NCI-H446 (cell line): Measurements from ENCODE around the gene ITGAL.

ENCODE experiments used
- DNase-seq, 2 experiments: peaks; one replicate each; lab custom pipeline; 2025; lab: John Stamatoyannopoulos, UW

ITGAL gene

DNA sequence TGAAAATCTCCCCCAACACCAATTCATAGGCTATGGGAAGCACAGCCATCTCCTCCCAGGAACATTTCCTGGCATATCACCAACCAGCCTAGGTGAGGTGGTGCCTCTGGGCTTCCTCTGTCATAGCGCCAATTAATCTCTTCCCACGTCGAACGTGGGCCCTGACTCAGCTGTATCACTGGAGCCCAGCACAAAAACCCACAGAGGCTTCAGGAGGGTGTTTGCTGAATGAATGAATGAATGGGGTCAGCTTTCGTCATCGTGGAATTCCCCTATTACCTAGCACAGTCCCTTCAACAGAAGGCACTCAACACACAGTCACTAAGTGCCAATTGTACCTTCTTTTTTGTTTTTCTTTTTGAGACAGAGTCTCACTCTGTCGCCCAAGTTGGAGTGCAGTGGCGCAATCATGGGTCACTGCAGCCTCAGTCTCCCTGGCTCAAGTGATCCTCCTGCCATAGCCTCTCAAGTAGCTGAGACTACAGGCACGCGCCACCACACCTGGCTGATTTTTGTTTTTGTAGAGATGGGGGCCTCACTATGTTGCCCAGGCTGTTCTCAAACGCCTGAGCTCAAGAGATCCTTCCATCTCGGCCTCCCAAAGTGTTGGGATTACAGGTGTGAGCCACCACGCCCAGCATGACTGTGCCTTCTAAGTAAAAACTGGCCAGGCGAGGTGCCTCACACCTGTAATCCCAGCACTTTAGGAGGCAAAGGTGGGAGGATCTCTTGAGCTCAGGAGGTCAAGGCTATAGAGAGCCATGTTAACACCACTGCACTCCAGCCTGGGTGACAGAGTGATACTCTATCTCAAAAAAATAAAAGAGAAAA lies 94.8 kb downstream of the ITGAL start:
- no peak for DNase-seq

DNA sequence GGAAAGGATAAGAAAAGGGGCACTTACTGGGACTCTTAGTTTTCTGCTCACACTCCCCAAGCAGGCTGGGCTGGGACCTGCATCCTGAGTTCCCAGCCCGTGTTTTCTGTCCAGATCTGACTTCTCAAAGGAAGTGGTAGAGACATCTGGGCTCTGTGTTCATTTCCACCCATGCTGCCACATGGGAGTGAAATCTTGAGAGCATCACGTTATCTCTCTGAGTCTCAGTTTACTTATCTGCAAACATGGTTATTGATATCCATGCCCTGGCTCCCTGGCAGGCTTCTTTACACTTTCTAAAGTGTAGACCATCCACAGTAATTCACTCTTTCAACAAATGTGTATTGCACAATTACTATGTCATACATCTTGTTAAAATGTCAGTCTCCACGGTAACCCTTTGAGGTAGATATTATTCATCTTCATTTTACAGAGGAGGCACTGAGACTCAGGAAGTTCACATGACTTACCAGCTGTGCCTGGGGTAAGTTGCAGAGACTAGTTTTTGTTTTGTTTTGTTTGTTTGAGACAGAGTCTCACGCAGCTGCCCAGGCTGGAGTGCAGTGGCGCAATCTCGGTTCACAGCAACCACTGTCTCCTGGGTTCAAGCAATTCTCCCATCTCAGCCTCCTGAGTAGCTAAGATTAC lies 95.6 kb downstream of the ITGAL start:
- DNase-seq: no peak

GRCh38 chr16:30569281-30569680 lies 96.7 kb downstream of the ITGAL start:
- no peak for DNase-seq

DNA sequence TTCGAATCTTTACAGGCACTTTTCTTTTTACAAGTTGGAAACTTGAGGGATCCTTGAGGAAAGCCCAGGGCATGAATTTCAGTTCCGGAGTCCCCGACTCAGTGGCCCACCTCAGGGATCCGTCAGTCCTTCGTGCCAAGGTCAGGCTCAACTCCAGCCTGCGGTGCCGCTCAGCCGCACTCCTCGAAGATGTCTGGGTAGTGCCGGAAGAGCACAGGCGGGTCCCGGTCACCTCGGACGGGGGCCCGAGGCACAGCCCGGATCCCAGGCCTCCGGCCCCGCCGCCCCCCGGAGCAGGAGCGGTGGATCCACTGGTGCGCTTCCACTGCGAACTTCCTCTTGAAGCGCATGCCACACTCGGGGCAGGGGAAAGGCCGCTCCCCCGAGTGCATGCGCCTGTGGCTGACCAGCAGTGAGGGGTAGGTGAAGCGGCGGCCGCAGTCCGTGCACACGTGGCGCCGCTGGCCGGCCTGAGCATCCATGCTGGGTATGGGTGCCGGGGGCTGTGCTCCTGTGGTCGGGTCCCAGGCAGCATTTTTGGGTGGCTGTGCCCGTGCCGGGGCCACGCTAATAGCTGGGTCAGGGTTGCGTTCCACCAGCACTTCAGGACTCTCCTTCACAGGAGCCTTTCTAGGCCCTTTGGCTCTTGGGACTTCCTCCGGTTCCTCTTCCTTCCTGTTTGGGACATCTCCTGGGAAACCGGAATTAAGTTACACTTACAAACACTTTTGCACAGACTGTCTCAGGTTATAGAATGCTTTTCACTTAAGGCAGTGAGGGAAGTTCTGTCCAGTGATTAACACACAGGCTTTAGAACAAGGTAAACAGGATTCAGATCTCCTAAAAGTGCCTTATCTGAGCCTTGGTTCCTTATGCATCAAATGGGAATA lies 97.4 kb downstream of the ITGAL start:
- no peak for DNase-seq

DNA sequence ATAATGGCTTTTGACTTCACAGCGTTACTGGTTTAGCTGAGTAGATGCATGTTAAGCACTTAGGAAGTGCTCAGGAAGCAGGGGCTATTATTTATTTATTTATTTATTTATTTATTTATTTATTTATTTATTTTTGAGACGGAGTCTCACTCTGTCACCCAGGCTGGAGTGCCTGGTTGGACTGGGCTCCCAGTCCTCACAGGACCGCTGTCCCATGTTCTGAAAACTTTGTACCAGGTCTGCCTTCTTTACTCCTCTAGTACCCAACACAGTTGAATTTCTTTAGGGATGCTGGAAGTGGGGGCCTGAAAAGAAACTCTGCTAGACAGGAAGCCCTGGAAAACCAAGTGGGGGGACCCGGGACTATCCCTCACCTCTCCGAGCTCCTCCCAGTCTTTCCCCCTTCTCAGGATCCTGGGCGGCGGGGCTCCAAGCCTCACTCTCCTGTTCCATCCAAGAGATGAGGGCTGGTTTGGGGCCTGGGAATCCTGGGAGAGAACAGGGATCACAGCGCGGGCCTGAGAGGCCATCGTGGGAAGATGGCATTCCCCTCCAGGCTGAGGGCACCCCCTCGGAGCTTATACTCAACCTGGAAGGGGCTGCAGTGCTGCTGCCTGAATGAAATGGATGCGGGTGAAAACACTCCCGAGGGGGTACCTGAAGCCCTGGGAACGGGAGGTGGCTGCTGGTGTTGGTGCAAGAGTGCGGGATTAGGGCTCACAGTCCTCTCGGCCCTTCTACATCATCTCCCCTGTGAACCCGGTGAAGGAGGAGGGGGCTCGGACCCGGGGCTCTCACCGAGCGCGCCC lies 98.3 kb downstream of the ITGAL start:
- no peak for DNase-seq

DNA sequence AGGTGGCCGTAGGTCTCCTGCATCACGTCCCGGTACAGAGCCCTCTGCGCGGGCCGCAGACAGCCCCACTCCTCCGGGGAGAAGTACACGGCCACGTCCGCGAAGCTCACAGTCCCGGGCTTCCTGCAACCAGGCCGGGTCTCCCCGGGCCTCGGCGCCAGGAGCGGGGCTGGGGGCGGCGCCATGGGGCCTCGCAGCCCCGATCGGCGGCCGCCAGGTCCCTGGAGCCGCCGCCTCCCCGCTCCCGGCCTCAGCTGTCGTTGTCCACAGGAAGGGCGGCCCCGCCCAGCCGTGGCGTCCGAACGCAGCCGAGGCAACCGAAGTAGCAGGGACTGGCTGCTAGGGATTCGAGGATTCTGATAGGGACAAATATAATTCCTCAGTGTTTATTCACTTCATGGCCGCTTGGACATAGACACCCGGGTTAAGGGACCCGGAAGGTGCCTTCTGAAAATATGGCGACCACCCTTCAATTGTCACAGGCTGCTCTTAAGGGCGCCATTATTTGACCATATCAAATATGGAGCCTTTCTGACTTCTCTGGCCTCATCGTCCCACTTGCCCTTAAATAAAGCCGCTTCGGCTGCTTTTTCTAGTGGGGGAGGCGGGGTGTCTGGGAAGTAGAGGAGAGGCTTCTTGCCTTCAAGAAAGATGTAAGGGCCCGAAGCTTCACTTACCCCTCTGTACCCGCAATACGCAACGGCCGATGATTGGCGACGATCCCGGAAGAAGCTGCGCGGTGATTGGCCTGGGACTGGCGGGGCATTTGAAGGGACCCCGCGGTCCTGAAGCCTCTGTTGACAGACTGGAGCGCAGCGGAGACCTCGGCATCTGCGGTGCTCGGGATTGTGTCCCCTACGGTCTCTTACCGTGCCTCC lies 99.1 kb downstream of the ITGAL start, which contains the start of gene ZNF688:
TSS of gene ZNF688 (minus strand) at position 270 of the 878 bp plus-strand sequence. CDS start at position 185, 85 bp downstream.
- peak; percentile 87 to 95 for DNase-seq
